Fibroblast of skin of scalp (primary cell): ENCODE data around the gene MED27.
A peak's percentile ranks its signal among the peaks of the same experiment; 100 is the strongest.
"Not testable (repeated sequence)": the region's sequence is repeated elsewhere in the genome, so short reads cannot be mapped to it uniquely, and the experiment has no call there.

Experiments
- DNase-seq: peaks from one replicate; pipeline ENCODE4 v3.0.0-alpha.2; 2013

The MED27 gene

GRCh38 chr9:131961496-131961880 lies 118.2 kb downstream of the MED27 start:
- DNase-seq, result no peak

GRCh38 chr9:131960851-131961495 lies 118.7 kb downstream of the MED27 start:
- no peak for DNase-seq

GRCh38 chr9:131960311-131960710 lies 119.4 kb downstream of the MED27 start:
- no peak for DNase-seq

DNA sequence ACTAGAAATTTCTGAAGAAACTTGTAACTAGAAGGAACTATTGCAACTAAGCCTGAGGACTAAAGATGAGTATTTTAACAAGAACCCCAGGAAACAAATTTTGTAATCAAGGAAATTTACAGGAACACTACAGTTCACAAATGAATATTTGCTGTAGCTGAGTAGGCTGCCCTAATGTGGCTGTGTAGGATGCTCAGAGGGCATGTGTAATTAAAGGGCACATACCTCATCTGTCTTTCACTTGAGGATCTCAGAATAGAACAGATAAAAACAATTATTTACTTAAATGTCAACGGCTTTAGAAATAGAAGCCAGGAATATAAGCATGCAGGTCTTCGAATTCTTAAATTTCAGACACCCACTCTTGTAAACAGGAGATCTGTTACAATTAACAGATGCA lies 119.8 kb downstream of the MED27 start:
- no peak for DNase-seq

GRCh38 chr9:131959056-131959455 lies 120.6 kb downstream of the MED27 start:
- no peak for DNase-seq

DNA sequence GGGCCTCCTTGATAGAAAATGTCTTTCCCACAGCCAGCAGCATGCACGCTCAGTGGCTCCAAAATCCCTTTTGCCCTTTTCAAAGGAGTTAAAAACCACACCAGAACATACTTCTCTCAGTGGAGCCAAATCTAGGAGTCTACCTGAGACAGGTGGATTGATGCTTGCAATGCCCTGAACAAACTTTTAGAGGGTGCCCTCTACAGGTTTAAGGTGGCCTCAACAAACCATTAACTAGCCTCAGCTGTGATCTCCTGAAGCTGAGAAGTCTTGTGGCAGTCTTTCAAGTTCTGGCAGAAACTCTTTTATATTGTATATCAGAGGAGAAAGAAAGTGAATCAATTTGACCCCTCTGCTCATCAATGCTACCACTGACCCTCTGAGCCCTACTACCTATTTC lies 125.4 kb downstream of the MED27 start:
- no peak for DNase-seq

- DNase-seq, result peak; percentile 8
Observed at GRCh38 chr9:131951905-131952304, 127.8 kb downstream of the MED27 start.

DNA sequence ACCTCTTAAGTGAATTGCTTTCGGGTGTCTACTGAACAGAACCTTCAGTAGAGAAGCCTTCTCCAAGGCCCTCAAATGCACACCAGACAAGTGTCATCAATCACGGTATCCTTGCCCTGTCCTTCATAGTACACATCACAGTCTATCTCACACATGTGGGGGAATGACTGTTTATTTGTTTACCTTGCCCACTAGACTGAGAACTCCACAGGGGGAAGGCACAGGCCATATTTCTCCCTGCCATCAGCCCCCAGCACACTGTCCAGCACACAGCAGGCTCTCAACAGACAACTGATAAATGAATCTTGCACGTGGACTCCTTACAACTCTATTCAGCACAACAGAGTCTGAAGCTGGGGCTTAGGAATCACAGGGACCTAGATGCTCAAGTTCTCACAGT lies 128.5 kb downstream of the MED27 start:
- no peak for DNase-seq

DNA sequence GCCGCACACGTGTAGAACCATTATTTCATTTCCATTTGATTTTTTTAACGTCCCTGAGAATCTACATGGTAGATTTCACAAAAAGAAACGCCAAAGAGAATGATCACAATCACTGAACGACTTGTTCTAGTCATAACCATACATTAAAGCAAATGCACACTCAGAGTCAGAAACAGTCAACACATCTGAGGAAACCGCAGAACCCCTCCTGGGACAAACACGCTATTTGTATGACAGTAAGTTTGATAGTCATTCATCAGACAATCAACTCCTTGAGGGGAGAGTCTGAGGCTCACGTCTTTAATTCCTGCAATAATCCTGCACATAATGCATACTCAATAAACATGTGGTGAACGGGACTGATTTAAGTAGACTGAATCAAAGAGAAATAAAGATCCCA lies 129.2 kb downstream of the MED27 start:
- DNase-seq, result no peak

GRCh38 chr9:131946180-131946579 lies 133.5 kb downstream of the MED27 start:
- no peak for DNase-seq

DNA sequence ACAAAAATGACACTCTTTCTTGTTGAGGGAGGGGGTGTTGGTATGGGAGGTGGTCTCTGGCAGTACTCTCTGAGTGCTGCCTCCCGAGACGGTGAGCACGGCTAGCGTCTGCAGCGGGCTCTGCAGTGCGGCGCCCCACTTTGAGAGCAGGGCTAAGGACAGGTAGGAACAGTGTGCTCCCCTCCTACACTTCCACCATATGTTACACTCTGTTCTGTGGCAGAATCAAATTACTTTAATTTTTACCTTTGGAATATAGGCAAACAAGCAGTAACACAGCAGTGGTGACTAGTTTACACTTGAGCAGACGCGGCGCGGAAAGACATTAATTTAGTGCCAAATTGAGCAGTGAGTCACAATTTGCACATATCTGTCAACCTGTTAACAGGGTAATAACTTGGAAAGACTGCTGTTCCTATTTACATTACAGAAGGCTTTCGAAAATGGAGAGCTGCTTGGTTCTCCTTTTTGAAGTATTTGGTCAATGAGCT lies 136.3 kb downstream of the MED27 start:
- no peak for DNase-seq

GRCh38 chr9:131942146-131942720 lies 137.4 kb downstream of the MED27 start:
- no peak for DNase-seq

- no peak for DNase-seq
Observed at GRCh38 chr9:131937451-131937850, 142.2 kb downstream of the MED27 start.

GRCh38 chr9:131936929-131937328 lies 142.7 kb downstream of the MED27 start:
- DNase-seq, result no peak

DNA sequence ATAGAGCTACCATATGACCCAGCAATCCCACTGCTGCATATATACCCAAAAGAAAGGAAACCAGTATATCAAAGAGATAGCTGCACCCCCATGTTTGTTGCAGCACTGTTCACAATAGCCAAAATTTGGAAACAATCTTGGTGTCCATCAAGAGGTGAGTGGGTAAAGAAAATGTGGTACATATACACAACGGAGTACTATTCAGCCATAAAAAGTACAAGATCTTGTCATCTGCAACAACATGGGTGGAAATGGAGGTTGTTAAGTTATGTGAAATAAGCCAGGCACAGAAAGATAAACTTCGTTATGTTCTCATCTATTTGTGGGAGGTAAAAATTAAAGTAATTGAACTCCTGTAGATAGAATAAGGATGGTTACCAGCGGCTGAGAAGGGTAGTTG lies 145.0 kb downstream of the MED27 start:
- DNase-seq, result no peak

- peak; percentile 14 for DNase-seq
Observed at GRCh38 chr9:131927091-131927490, 152.6 kb downstream of the MED27 start.

- DNase-seq, result no peak
Observed at GRCh38 chr9:131926360-131926922, 153.2 kb downstream of the MED27 start.

DNA sequence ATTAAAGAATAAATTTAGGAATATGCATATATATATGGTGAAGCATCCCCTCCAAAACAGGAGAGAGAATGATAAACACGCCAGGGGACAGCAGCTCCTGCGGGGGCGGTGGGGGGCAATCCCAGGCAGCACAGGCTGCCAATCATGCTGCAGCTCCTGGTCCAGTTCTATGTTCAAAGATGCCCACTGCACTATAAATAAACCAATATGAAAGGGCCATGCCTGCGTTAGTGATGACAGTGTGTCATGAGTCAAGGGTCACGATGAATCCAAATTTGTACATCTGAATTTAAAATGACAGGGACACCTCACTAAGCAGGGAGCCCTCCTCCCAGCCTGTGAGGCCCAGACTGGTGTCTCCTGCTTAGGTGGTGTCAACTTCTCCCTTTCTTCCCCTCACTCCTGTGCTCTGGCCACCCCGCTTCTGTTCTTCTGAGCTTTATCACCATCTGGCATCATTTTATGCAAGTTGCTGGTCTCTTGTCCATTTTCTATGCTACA lies 153.9 kb downstream of the MED27 start:
- DNase-seq, result no peak

GRCh38 chr9:131923766-131924165 lies 155.9 kb downstream of the MED27 start:
- no peak for DNase-seq

DNA sequence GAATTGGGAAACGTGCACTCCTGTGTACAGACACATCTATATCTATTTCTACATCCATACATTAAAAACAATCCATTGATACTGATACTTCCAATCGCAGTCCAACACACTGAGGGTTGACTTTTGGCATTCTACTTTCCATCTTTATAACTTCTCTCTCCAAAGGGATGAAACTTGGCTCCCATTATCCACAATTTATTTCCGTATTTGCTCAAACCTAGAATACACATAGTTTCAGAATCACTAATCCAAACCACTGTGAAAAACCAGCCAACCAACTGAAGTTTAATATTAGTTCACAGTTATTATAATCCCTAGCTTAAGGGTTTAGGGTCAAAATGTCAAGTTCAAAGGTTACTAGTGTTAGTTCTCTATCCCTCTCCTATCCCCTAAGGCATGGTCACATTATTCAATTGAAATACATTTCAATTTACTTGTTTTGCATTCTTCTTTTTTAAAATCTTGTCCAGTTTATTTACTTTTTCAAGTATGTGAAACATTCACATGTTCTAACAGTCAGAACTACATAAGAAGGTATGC lies 156.5 kb downstream of the MED27 start:
- DNase-seq, result no peak

GRCh38 chr9:131921635-131922034 lies 158.0 kb downstream of the MED27 start:
- DNase-seq, result not testable (repeated sequence)

DNA sequence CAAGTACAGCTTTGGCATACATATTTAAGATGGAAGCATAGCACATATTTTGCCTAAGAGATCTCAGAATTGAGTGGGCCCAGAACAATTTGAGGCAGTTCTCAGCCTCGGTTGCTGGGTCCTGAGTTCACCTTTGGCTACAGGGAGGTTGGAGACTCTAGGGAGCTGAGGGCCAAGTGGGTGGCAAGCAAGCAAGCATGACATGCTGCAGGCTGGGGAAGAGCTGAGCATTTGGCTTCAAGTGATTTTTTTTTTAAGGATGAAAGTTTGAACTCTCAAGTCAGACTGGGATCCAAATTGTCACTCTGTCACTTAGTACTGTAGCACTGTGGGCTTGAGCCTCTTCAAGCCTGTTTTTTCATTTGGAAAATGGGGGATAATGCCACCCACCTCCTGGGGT lies 160.5 kb downstream of the MED27 start:
- DNase-seq, result no peak

- peak; percentile 20 for DNase-seq
Observed at GRCh38 chr9:131918481-131918880, 161.2 kb downstream of the MED27 start.

DNA sequence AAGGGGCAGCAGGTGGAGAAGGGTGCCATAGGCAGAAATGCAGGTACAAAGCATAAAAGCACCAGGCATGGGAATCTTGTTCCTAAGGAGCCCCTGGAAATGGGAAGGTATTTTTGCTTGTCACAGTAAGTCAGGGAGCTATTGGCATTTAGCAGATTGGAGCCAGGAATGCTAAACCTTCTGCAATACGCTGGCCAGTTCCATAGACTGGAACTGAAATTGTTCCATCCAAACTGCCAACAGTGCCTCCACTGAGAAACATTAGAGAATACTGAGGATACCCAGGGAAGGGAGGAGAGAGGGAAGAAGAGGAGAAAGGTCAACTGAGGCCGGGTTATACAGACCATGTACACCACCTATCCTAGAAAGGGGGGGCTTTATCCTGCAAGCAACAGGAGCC lies 162.7 kb downstream of the MED27 start:
- no peak for DNase-seq
